IMR-90 (cell line): ENCODE results near the gene NMBR.

Source experiments
- BHLHE40 ChIP-seq: fragments of 150-350 bp; IDR thresholded peaks from 2 replicates; pipeline ENCODE4 v1.6.1; 2016; ENCODE audit warnings: mild to moderate bottlenecking, low read depth, low read length
- CEBPB ChIP-seq: IDR thresholded peaks from 2 replicates; pipeline ENCODE4 v1.6.1; 2012; ENCODE audit warnings: low read depth, low read length, improper control_type of control experiment
- MXI1 ChIP-seq: IDR thresholded peaks from 2 replicates; pipeline ENCODE4 v1.6.1; 2012; ENCODE audit warnings: low read depth, mild to moderate bottlenecking, low read length, moderate library complexity, borderline replicate concordance
- NFE2L2 ChIP-seq: fragments of 150-350 bp; IDR thresholded peaks from 2 replicates; pipeline ENCODE4 v1.6.1; 2016; ENCODE audit warnings: low read depth, mild to moderate bottlenecking, low read length
- POLR2A ChIP-seq: IDR thresholded peaks from 2 replicates; pipeline ENCODE4 v1.6.1; 2012; ENCODE audit warnings: mild to moderate bottlenecking, low read depth, low read length
- RAD21 ChIP-seq: IDR thresholded peaks from 2 replicates; pipeline ENCODE4 v1.6.1; 2012; ENCODE audit warnings: low read length, improper control_type of control experiment
- RCOR1 ChIP-seq: IDR thresholded peaks from 2 replicates; pipeline ENCODE4 v1.6.1; 2012; ENCODE audit warnings: mild to moderate bottlenecking, low read length, improper control_type of control experiment; ENCODE audit not compliant: insufficient replicate concordance
- RFX5 ChIP-seq: IDR thresholded peaks from 2 replicates; pipeline ENCODE4 v1.8.0; 2012; ENCODE audit warnings: low read depth, mild to moderate bottlenecking, low read length, moderate library complexity
- TF ChIP-seq, protein P1 (sequence below): conservative IDR thresholded peaks from 2 replicates; pipeline ENCODE4 v1.5.1; 2012; ENCODE audit warnings: mild to moderate bottlenecking, low read depth, low read length, improper control_type of control experiment
- TF ChIP-seq, protein P2 (sequence below): fragments of 150-350 bp; IDR thresholded peaks from 2 replicates; pipeline ENCODE4 v1.6.1; 2017; ENCODE audit warnings: mild to moderate bottlenecking, antibody characterized with exemption, low read length, low read depth
- TF ChIP-seq, protein P3 (sequence below): fragments of 150-350 bp; IDR thresholded peaks from 2 replicates; pipeline ENCODE4 v1.6.1; 2016; ENCODE audit warnings: low read depth, mild to moderate bottlenecking, low read length, moderate library complexity, borderline replicate concordance

DNA sequence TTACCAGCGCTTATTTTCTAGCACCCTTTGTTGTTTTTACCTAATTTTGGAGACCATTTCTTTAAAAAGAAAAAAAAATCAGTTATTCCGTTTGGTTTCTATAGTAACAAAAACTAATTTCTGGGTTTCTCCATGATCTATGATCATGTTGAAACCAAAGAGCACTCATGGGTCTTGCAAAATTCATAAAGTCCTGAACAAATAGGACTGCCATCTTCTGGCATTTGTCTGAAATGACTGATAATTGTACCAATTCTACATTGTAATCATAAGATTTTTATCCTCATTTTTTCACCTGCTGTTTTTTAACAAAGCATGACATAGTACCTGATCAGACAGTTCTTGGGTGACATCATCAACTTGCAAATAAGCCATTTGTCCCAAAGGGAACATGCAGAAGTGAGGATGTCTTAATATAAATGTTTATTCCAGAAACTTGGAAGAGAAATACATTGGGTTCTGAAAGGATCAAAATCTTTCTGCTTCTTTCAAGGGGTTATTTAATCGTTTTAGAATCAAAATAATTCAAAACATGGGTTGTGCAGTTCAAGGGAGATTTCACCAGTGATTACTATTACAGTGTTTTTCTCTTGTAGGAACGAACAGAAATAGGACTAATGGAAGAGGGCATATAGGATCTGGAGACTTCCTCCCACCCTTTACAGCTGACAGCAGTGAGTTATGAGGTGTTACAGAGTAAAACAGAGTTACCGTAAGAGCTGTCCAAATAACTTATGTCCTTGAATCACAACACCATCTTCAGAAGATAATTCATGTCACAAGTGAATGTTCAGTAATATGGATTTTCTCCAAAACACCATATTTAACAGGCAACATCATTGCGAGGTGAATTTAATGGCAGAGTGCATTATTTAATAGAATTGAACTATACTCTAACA is 101.3 kb downstream of the NMBR start:
- TF ChIP-seq, protein P1, sequence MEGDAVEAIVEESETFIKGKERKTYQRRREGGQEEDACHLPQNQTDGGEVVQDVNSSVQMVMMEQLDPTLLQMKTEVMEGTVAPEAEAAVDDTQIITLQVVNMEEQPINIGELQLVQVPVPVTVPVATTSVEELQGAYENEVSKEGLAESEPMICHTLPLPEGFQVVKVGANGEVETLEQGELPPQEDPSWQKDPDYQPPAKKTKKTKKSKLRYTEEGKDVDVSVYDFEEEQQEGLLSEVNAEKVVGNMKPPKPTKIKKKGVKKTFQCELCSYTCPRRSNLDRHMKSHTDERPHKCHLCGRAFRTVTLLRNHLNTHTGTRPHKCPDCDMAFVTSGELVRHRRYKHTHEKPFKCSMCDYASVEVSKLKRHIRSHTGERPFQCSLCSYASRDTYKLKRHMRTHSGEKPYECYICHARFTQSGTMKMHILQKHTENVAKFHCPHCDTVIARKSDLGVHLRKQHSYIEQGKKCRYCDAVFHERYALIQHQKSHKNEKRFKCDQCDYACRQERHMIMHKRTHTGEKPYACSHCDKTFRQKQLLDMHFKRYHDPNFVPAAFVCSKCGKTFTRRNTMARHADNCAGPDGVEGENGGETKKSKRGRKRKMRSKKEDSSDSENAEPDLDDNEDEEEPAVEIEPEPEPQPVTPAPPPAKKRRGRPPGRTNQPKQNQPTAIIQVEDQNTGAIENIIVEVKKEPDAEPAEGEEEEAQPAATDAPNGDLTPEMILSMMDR: peak; percentile 52
- TF ChIP-seq BHLHE40: no peak
- TF ChIP-seq RFX5: no peak
- no peak for TF ChIP-seq POLR2A
- peak; percentile 56 for TF ChIP-seq RAD21
- TF ChIP-seq, protein P2, sequence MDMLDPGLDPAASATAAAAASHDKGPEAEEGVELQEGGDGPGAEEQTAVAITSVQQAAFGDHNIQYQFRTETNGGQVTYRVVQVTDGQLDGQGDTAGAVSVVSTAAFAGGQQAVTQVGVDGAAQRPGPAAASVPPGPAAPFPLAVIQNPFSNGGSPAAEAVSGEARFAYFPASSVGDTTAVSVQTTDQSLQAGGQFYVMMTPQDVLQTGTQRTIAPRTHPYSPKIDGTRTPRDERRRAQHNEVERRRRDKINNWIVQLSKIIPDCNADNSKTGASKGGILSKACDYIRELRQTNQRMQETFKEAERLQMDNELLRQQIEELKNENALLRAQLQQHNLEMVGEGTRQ: no peak
- TF ChIP-seq RCOR1: no peak
- TF ChIP-seq CEBPB: peak; percentile 71
- TF ChIP-seq, protein P3, sequence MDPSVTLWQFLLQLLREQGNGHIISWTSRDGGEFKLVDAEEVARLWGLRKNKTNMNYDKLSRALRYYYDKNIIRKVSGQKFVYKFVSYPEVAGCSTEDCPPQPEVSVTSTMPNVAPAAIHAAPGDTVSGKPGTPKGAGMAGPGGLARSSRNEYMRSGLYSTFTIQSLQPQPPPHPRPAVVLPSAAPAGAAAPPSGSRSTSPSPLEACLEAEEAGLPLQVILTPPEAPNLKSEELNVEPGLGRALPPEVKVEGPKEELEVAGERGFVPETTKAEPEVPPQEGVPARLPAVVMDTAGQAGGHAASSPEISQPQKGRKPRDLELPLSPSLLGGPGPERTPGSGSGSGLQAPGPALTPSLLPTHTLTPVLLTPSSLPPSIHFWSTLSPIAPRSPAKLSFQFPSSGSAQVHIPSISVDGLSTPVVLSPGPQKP: no peak
- TF ChIP-seq NFE2L2: no peak
- no peak for TF ChIP-seq MXI1
